ENCODE data around the gene ASTL.

The ASTL gene

DNA sequence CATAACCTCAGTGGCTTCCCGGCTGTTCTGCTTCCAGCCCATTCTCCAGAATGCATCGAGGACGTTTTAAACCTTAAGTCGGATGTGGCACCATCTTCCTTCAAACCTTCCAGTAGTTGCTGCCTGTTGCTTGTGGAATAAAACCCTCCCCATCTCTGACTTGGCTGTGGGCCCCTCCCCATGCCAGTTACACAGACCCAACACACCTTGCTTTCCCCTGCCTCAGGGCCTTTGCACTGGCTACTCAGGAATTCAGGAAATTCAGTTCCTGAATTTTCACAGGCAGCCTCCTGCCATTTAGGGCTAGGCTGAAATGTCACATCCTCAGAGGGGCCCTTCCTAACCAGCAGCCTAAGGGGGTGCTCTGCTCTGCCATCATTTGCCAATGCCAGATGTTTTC lies 16.9 kb downstream of the ASTL start:
- TF ChIP-seq ZBTB7A (IDR thresholded peaks at IDR 0.05; ENCODE audit: low read depth) (no peak), MAX (IDR thresholded peaks at IDR 0.05) (no peak), TCF12 (IDR thresholded peaks at IDR 0.05; ENCODE audit: low read depth) (no peak), TAF1 (IDR thresholded peaks at IDR 0.05; ENCODE audit: low read depth) (no peak), TEAD4 (IDR thresholded peaks at IDR 0.05) (no peak), YY1 (IDR thresholded peaks at IDR 0.05; ENCODE audit: low read depth) (no peak), CREB1 (IDR thresholded peaks at IDR 0.05; ENCODE audit: low read depth) (no peak), FOXM1 (IDR thresholded peaks at IDR 0.05; ENCODE audit: borderline replicate concordance, low read depth) (no peak), RAD21 (IDR thresholded peaks at IDR 0.05; ENCODE audit: low read depth) (no peak), EP300 (IDR thresholded peaks at IDR 0.05; ENCODE audit: borderline replicate concordance) (no peak), NFIC (IDR thresholded peaks at IDR 0.05) (no peak)
- TF ChIP-seq, protein P1, sequence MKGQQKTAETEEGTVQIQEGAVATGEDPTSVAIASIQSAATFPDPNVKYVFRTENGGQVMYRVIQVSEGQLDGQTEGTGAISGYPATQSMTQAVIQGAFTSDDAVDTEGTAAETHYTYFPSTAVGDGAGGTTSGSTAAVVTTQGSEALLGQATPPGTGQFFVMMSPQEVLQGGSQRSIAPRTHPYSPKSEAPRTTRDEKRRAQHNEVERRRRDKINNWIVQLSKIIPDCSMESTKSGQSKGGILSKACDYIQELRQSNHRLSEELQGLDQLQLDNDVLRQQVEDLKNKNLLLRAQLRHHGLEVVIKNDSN (IDR thresholded peaks at IDR 0.05): no peak

DNA sequence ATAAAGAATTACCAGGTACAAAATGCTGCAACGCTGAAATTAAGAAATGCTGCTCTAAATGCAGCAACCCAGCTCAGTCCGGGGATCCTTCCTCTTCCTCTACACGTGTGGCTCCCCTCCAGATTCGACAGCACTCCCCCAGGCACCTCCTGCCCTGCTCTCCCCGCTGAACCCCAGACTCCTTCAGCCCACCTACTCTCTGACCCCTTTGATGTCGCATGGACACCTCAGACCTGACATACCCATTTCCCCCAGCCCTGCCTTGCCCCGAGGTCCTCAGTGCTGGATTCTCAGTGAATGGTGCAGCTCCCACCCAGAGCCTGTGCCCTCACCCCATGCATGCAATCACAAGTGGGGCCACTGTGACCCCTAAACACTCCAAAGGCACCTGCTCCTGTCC lies 17.3 kb downstream of the ASTL start:
- TF ChIP-seq, protein P1 (IDR thresholded peaks at IDR 0.05): no peak
- TF ChIP-seq EP300 (IDR thresholded peaks at IDR 0.05; ENCODE audit: borderline replicate concordance) (no peak), CREB1 (IDR thresholded peaks at IDR 0.05; ENCODE audit: low read depth) (no peak), YY1 (IDR thresholded peaks at IDR 0.05; ENCODE audit: low read depth) (no peak), NFIC (IDR thresholded peaks at IDR 0.05) (no peak), TAF1 (IDR thresholded peaks at IDR 0.05; ENCODE audit: low read depth) (no peak), FOXM1 (IDR thresholded peaks at IDR 0.05; ENCODE audit: borderline replicate concordance, low read depth) (no peak), TCF12 (IDR thresholded peaks at IDR 0.05; ENCODE audit: low read depth) (no peak), REST (IDR thresholded peaks at IDR 0.05; ENCODE audit: low read depth) (no peak), RAD21 (IDR thresholded peaks at IDR 0.05; ENCODE audit: low read depth) (no peak), TEAD4 (IDR thresholded peaks at IDR 0.05) (no peak)

DNA sequence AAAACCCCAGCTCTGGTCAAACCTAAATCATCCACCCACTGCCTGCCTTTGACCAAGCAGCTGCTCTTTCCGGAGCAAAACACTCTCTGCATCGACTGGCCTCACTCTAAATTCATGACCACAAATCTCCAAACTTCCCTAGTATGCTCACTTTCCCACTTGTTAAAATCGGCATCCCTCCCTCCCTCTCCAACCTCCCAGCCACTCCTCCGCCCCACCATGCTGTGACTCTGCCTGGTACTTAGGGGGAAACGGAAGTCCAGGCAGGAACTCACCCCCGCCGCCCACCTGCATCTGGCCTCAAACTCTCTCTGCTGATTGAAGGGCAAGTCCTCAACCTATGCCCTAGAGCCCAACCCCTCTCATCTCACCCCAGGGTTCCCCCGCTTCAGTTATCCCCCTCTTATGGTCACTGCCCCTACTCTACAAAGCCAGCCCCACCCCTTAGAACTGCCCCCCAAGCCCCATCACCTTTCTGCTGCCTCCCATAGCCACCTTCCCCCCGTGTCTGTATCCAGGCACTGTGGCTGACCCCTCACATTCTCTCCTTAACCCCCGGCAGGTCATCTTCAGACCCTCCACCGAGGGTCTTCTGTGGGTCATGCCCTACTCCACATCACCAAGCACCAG lies 18.1 kb downstream of the ASTL start:
- TF ChIP-seq TAF1 (IDR thresholded peaks at IDR 0.05; ENCODE audit: low read depth): no peak
- TF ChIP-seq, protein P1 (IDR thresholded peaks at IDR 0.05): no peak
- no peak for TF ChIP-seq MAX (IDR thresholded peaks at IDR 0.05)
- TF ChIP-seq EGR1 (IDR thresholded peaks at IDR 0.05): no peak
- no peak for TF ChIP-seq REST (IDR thresholded peaks at IDR 0.05; ENCODE audit: low read depth)
- TF ChIP-seq NFIC (IDR thresholded peaks at IDR 0.05): no peak
- no peak for TF ChIP-seq TCF12 (IDR thresholded peaks at IDR 0.05; ENCODE audit: low read depth)
- no peak for TF ChIP-seq TEAD4 (IDR thresholded peaks at IDR 0.05)
- no peak for TF ChIP-seq FOXM1 (IDR thresholded peaks at IDR 0.05; ENCODE audit: borderline replicate concordance, low read depth)
- no peak for TF ChIP-seq CEBPB (IDR thresholded peaks at IDR 0.05)
- no peak for TF ChIP-seq ZBTB7A (IDR thresholded peaks at IDR 0.05; ENCODE audit: low read depth)

GRCh38 chr2:96119389-96119751 lies 18.9 kb downstream of the ASTL start:
- TF ChIP-seq, protein P1 (IDR thresholded peaks at IDR 0.05): no peak

DNA sequence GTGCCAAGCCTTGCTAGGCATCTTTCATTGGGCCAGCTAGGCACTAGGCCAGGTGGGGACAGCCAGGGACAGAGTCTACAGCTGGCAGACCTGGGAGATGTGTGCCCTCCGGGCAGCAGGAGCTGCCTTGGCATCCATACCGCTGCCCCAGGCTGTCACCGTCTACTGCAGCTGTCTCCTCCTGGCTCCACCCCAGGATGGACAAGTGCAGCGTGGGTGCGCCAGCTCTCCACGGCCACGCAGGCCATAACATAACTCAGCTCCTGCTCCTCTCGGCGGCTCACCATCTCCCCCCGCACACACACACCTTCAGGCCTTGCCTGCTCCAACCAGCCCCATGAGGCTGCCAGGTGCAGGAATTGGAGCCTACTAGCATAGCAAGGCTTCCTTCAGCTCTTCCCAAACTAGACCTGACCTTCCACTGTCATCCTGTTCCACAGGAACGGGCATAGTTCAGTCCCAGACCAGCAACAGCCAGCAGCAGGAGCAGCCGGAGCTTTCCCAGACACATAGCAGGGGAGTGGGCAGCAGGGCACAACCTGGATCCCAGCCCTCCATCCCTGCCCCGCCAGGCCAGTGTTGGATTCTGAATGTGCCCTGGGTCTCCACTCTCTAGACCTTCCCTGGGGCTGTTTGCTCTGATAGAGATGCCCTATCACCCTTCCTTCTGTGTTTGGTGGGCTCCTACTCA lies 19.5 kb downstream of the ASTL start:
- TF ChIP-seq ZBTB7A (IDR thresholded peaks at IDR 0.05; ENCODE audit: low read depth): no peak
- no peak for TF ChIP-seq TAF1 (IDR thresholded peaks at IDR 0.05; ENCODE audit: low read depth)
- TF ChIP-seq, protein P1 (IDR thresholded peaks at IDR 0.05): no peak
- no peak for TF ChIP-seq MAX (IDR thresholded peaks at IDR 0.05)
- no peak for TF ChIP-seq REST (IDR thresholded peaks at IDR 0.05; ENCODE audit: low read depth)
- no peak for TF ChIP-seq CREB1 (IDR thresholded peaks at IDR 0.05; ENCODE audit: low read depth)
- no peak for TF ChIP-seq EGR1 (IDR thresholded peaks at IDR 0.05)
- no peak for TF ChIP-seq EP300 (IDR thresholded peaks at IDR 0.05; ENCODE audit: borderline replicate concordance)
- no peak for TF ChIP-seq TEAD4 (IDR thresholded peaks at IDR 0.05)
- no peak for TF ChIP-seq RAD21 (IDR thresholded peaks at IDR 0.05; ENCODE audit: low read depth)
- no peak for TF ChIP-seq TCF12 (IDR thresholded peaks at IDR 0.05; ENCODE audit: low read depth)
- TF ChIP-seq YY1 (IDR thresholded peaks at IDR 0.05; ENCODE audit: low read depth): no peak
- TF ChIP-seq FOXM1 (IDR thresholded peaks at IDR 0.05; ENCODE audit: borderline replicate concordance, low read depth): no peak
- TF ChIP-seq CEBPB (IDR thresholded peaks at IDR 0.05): no peak
- no peak for TF ChIP-seq NFIC (IDR thresholded peaks at IDR 0.05)
